ENCODE data around the gene NTRK1.

Gene NTRK1

GRCh38 chr1:156862997-156863599 is 2.4 kb downstream of the NTRK1 start:
- peaks cover 33% of the 10 kb centered on the region for H3K4me1 ChIP-seq (ENCODE audit: low read depth, poor library complexity, severe bottlenecking)
- H3K36me3 ChIP-seq (ENCODE audit: insufficient read depth) = no peaks in the 10 kb centered on the region
- no peaks in the 10 kb centered on the region for H4K20me1 ChIP-seq (ENCODE audit: insufficient read depth)
- no peak overlapping the region for H3K4me3 ChIP-seq (IDR thresholded peaks at IDR 0.05; ENCODE audit: insufficient read depth, low read depth, low read length)
- H2AFZ ChIP-seq (ENCODE audit: low read depth) = no peak overlapping the region
- H3K4me2 ChIP-seq = peak overlapping the region; percentile 1; the same call in 1 of the 2 replicates
- TF ChIP-seq CTCF (conservative IDR thresholded peaks at IDR 0.05; ENCODE audit: low read depth, low read length) = no peak
- H3K9ac ChIP-seq = no peak overlapping the region
- H3K27ac ChIP-seq = no peak overlapping the region
- H3K79me2 ChIP-seq (ENCODE audit: insufficient read depth, low read depth) = no peaks in the 10 kb centered on the region
- peaks cover 82% of the 10 kb centered on the region for H3K27me3 ChIP-seq (ENCODE audit: insufficient read depth, low read depth)

DNA sequence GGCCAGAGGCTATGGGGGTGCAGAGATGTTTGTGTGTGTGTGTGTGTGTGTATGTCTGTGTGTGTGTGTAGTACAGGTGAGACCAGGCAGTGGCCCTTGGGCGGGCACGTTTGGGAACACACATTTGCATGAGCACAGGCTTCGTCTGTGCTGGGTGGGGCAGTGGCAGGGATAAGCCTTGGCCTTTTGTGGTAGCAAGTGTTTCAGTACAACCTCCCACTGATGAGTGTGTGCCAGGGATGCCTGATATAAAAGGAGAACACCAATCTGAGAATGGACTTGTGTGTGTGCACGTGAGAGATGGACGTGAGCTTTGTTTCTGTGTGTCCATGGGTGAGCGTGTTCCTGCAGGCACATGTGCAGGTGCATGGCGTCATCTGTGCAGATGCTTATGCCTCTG is 3.0 kb downstream of the NTRK1 start:
- no peak overlapping the region for H2AFZ ChIP-seq (ENCODE audit: low read depth)
- H4K20me1 ChIP-seq (ENCODE audit: insufficient read depth) = no peaks in the 10 kb centered on the region
- no peaks in the 10 kb centered on the region for H3K79me2 ChIP-seq (ENCODE audit: insufficient read depth, low read depth)
- H3K4me1 ChIP-seq (ENCODE audit: low read depth, poor library complexity, severe bottlenecking) = peaks cover 33% of the 10 kb centered on the region
- H3K36me3 ChIP-seq (ENCODE audit: insufficient read depth) = no peaks in the 10 kb centered on the region
- peak overlapping the region; percentile 1; the same call in 1 of the 2 replicates for H3K4me2 ChIP-seq
- no peak overlapping the region for H3K9ac ChIP-seq
- H3K4me3 ChIP-seq (IDR thresholded peaks at IDR 0.05; ENCODE audit: insufficient read depth, low read depth, low read length) = no peak overlapping the region
- peaks cover 82% of the 10 kb centered on the region for H3K27me3 ChIP-seq (ENCODE audit: insufficient read depth, low read depth)
- no peak overlapping the region for H3K27ac ChIP-seq
- TF ChIP-seq CTCF (conservative IDR thresholded peaks at IDR 0.05; ENCODE audit: low read depth, low read length) = no peak

- Histone ChIP-seq H2AFZ (ENCODE audit: low read depth) (no peak overlapping the region), H3K9ac (no peak overlapping the region), H3K4me2 (no peak overlapping the region), H3K27me3 (ENCODE audit: insufficient read depth, low read depth) (peaks cover 82% of the 10 kb centered on the region), H3K4me1 (ENCODE audit: low read depth, poor library complexity, severe bottlenecking) (peaks cover 25% of the 10 kb centered on the region), H3K79me2 (ENCODE audit: insufficient read depth, low read depth) (no peaks in the 10 kb centered on the region), H4K20me1 (ENCODE audit: insufficient read depth) (no peaks in the 10 kb centered on the region), H3K4me3 (IDR thresholded peaks at IDR 0.05; ENCODE audit: insufficient read depth, low read depth, low read length) (no peak overlapping the region), H3K36me3 (ENCODE audit: insufficient read depth) (no peaks in the 10 kb centered on the region), H3K27ac (no peak overlapping the region)
- TF ChIP-seq CTCF (conservative IDR thresholded peaks at IDR 0.05; ENCODE audit: low read depth, low read length) = no peak
Measured at GRCh38 chr1:156864796-156865195, 4.1 kb downstream of the NTRK1 start.

DNA sequence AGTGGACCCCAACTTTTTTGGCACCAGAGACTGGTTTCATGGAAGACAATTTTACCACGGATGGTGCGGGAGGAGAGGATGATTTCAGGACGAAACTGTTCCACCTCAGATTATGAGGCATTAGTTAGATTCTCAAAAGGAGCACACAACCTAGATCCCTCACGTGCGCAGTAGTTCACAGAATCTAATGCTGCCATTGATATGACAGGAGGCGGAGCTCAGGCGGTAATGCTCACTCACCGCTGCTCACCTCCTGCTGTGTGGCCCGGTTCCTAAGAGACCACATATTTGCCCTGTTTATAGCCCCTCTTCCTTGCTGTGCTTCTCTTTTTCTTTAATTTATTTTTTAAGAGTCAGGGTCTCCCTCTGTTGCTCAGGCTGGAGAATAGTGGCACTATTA is 4.6 kb downstream of the NTRK1 start:
- Histone ChIP-seq H3K4me3 (IDR thresholded peaks at IDR 0.05; ENCODE audit: insufficient read depth, low read depth, low read length) (no peak overlapping the region), H3K9ac (no peak overlapping the region), H3K4me2 (no peak overlapping the region), H3K36me3 (ENCODE audit: insufficient read depth) (no peaks in the 10 kb centered on the region), H4K20me1 (ENCODE audit: insufficient read depth) (no peaks in the 10 kb centered on the region), H3K79me2 (ENCODE audit: insufficient read depth, low read depth) (no peaks in the 10 kb centered on the region), H3K27ac (no peak overlapping the region), H2AFZ (ENCODE audit: low read depth) (no peak overlapping the region), H3K4me1 (ENCODE audit: low read depth, poor library complexity, severe bottlenecking) (peaks cover 21% of the 10 kb centered on the region), H3K27me3 (ENCODE audit: insufficient read depth, low read depth) (peaks cover 82% of the 10 kb centered on the region)
- no peak for TF ChIP-seq CTCF (conservative IDR thresholded peaks at IDR 0.05; ENCODE audit: low read depth, low read length)

Measured in KMS-11 (cell line).